Fibroblast of lung (primary cell): ENCODE data around the gene SBK3. TPM values are rescaled to one million over a fixed set of nuclear protein-coding genes. Genes with fewer than 3 reads are reported as not detected.
"Not testable (repeated sequence)": the region's sequence is repeated elsewhere in the genome, so short reads cannot be mapped to it uniquely, and the experiment has no call there.

Source experiments
- DNase-seq, 2 donors: peaks; one replicate each; pipeline versions ENCODE4 v3.0.0 to v3.0.0-alpha.2; 2010; ENCODE audit warnings: low read depth in 2 of 2
- H2AFZ ChIP-seq: 2 replicates; pipeline ENCODE4 v1.5.1; 2012; ENCODE audit warnings: low read length, control low read depth, inconsistent platforms
- H3K27ac ChIP-seq: 2 replicates; pipeline ENCODE4 v1.5.1; 2011; ENCODE audit warnings: low read length, control low read depth; ENCODE audit not compliant: insufficient read depth
- H3K27me3 ChIP-seq: 2 replicates; pipeline ENCODE4 v1.5.1; 2011; ENCODE audit warnings: mild to moderate bottlenecking, low read length; ENCODE audit not compliant: control insufficient read depth, insufficient read depth
- H3K36me3 ChIP-seq: 2 replicates; pipeline ENCODE4 v1.5.1; 2011; ENCODE audit warnings: low read length; ENCODE audit not compliant: control insufficient read depth, insufficient read depth
- H3K4me1 ChIP-seq: 2 replicates; pipeline ENCODE4 v1.5.1; 2011; ENCODE audit warnings: low read length; ENCODE audit not compliant: control insufficient read depth, insufficient read depth; ENCODE audit errors: extremely low read depth
- H3K4me2 ChIP-seq: 2 replicates; pipeline ENCODE4 v1.5.1; 2011; ENCODE audit warnings: low read length, control low read depth; ENCODE audit not compliant: insufficient read depth; ENCODE audit errors: extremely low read depth
- H3K4me3 ChIP-seq, 4 experiments: fragments of 200-600 bp in 1 of 4; sonication (generic) in 1 of 4; replicated peaks in 1 of 4; 2 replicates each; pipeline ENCODE4 v1.5.1; 2011 to 2016; ENCODE audit warnings: low read length in 4 of 4, low read depth in 3 of 4, mild to moderate bottlenecking in 3 of 4, control low read depth in 2 of 4, inconsistent platforms in 1 of 4, mixed read lengths in 1 of 4; ENCODE audit not compliant: insufficient read depth in 1 of 4; ENCODE audit errors: control extremely low read depth in 1 of 4
- H3K79me2 ChIP-seq: 2 replicates; pipeline ENCODE4 v1.5.1; 2012; ENCODE audit warnings: mild to moderate bottlenecking, low read length, inconsistent platforms; ENCODE audit not compliant: control insufficient read depth, insufficient read depth
- H3K9ac ChIP-seq: 2 replicates; pipeline ENCODE4 v1.5.1; 2011; ENCODE audit warnings: mild to moderate bottlenecking, low read length, control low read depth; ENCODE audit not compliant: insufficient read depth
- H3K9me3 ChIP-seq: 2 replicates; pipeline ENCODE4 v1.5.1; 2012; ENCODE audit warnings: low read depth, low read length; ENCODE audit not compliant: control insufficient read depth, insufficient read depth
- H4K20me1 ChIP-seq: 2 replicates; pipeline ENCODE4 v1.5.1; 2011; ENCODE audit warnings: low read length; ENCODE audit not compliant: control insufficient read depth, insufficient read depth; ENCODE audit errors: extremely low read depth
- CTCF ChIP-seq, 2 donors: IDR thresholded peaks in 1 of 2; conservative IDR thresholded peaks in 1 of 2; 1 replicate in 1 of 2; 2 replicates in 1 of 2; pipeline ENCODE4 v1.5.1; 2011 to 2012; ENCODE audit warnings: low read length in 2 of 2, control low read depth in 1 of 2, inconsistent platforms in 1 of 2, low read depth in 1 of 2, mild to moderate bottlenecking in 1 of 2
- EZH2 ChIP-seq: IDR thresholded peaks from 2 replicates; pipeline ENCODE4 v1.5.1; 2012; ENCODE audit warnings: low read length, control low read depth, mild to moderate bottlenecking; ENCODE audit errors: missing control alignments
- polyA plus RNA-seq, 2 donors: library from polyadenylated mRNA; depleted of rRNA in 1 of 2; stranded (reverse) in 1 of 2; unstranded in 1 of 2; fragments of >200 nt; gene quantifications; 2 replicates each; pipeline ENCODE4 v1.2.1, GENCODE V29; 2011 to 2012; ENCODE audit warnings: missing spikeins in 1 of 2
- total RNA-seq: library from RNA; depleted of rRNA; stranded (reverse); fragments of >200 nt; gene quantifications from 2 replicates; pipeline ENCODE4 v1.2.1, GENCODE V29; 2014

The SBK3 gene
- total and polyA plus RNA-seq, 2 donors (not counting 1 experiment from before 2014, with no cell fraction given) = 0.66 TPM; not detected in 1

GRCh38 chr19:55497763-55498162, 47.6 kb downstream of the SBK3 start:
- Histone ChIP-seq H3K9me3 (no peaks in the 10 kb centered on the region), H3K9ac (no peak overlapping the region), H3K27ac (no peak overlapping the region), H3K27me3 (no peaks in the 10 kb centered on the region), H3K4me3 (no peak overlapping the region), H3K36me3 (peaks cover 11% of the 10 kb centered on the region), H3K4me2 (no peak overlapping the region), H2AFZ (no peak overlapping the region), H4K20me1 (no peaks in the 10 kb centered on the region), H3K79me2 (peaks cover 8% of the 10 kb centered on the region), H3K4me1 (peaks cover 11% of the 10 kb centered on the region)
- DNase-seq = no peak
- TF ChIP-seq EZH2 = no peak
- TF ChIP-seq CTCF (conservative IDR thresholded peaks at IDR 0.05 in 1 of 2, IDR thresholded peaks at IDR 0.05 in 1 of 2; ENCODE audit: low read depth in 1 of 2, low read length in 2 of 2) = no peak

GRCh38 chr19:55496820-55497219, 48.5 kb downstream of the SBK3 start:
- H3K9ac ChIP-seq, H2AFZ ChIP-seq, H3K4me3 ChIP-seq, H3K27me3 ChIP-seq, H3K9me3 ChIP-seq, H3K27ac ChIP-seq, H3K4me2 ChIP-seq, H4K20me1 ChIP-seq, DNase-seq, H3K79me2 ChIP-seq: not testable (repeated sequence)
- Histone ChIP-seq H3K4me1 (peaks cover 12% of the 10 kb centered on the region), H3K36me3 (peaks cover 11% of the 10 kb centered on the region)

DNA sequence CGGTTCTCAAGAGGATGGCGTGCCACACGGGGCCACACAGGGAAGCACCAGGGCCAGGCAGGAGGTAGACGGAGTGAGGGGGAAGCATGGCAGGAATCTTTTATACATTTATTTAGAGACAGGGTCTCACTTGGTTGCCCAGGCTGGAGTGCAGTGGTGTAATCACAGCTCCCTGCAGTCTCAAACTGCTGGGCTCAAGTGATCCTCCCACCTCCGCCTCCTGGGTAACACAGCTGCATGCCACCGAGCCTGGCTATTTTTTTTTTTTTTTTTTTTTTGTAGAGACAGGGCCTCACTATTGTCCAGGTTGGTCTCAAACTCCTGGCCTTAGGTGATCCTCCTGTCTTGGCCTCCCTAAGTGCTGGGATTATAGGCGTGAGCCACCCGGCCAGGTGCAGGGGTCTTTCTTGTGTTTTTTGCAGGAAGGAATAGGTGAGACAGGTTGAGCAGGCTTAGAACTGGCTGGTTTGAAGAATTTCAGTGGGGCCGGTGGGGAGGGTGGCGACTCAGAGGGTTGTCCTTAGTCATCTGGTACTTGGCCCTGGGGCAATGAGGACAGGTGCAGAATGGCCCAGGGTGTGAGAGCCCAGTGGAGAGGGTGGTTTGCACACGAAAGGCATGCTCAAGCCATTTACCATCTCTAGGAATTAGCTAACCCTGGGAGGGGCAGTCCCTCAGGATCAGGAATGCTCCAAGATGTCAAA, 49.5 kb downstream of the SBK3 start:
- no peak for TF ChIP-seq EZH2
- no peak for TF ChIP-seq CTCF (conservative IDR thresholded peaks at IDR 0.05 in 1 of 2, IDR thresholded peaks at IDR 0.05 in 1 of 2; ENCODE audit: low read depth in 1 of 2, low read length in 2 of 2)
- no peaks in the 10 kb centered on the region for H4K20me1 ChIP-seq
- no peak for DNase-seq

More for the DNA sequence above, 49.5 kb downstream of the SBK3 start:
- H3K4me1 ChIP-seq = peaks cover 20% of the 10 kb centered on the region
- peaks cover 11% of the 10 kb centered on the region for H3K36me3 ChIP-seq
- peaks cover 8% of the 10 kb centered on the region for H3K79me2 ChIP-seq
- no peaks in the 10 kb centered on the region for H3K27me3 ChIP-seq
- no peak overlapping the region for H3K4me3 ChIP-seq
- no peaks in the 10 kb centered on the region for H3K9me3 ChIP-seq
- no peak overlapping the region for H3K4me2 ChIP-seq
- H2AFZ ChIP-seq = no peak overlapping the region
- H3K27ac ChIP-seq = no peak overlapping the region
- no peak overlapping the region for H3K9ac ChIP-seq
